Type B pancreatic cell (in vitro differentiated cells): ENCODE data around the gene DUSP12. TPM values are rescaled to one million over a fixed set of nuclear protein-coding genes. Genes with fewer than 3 reads are reported as not detected.

Experiments
- DNase-seq: peaks from one replicate; pipeline ENCODE4 v3.0.0; 2021; ENCODE audit warnings: mixed read lengths; ENCODE audit not compliant: unreplicated experiment; ENCODE audit errors: extremely low spot score
- H3K27ac Mint-ChIP-seq: 2 replicates; pipeline ENCODE4 v1.8.0; 2021; ENCODE audit warnings: mild to moderate bottlenecking, mixed read lengths
- H3K27me3 Mint-ChIP-seq: 2 replicates; pipeline ENCODE4 v1.8.0; 2021; ENCODE audit warnings: mixed read lengths
- H3K36me3 Mint-ChIP-seq: 2 replicates; pipeline ENCODE4 v1.8.0; 2021; ENCODE audit warnings: mixed read lengths
- H3K4me1 Mint-ChIP-seq: one replicate; pipeline ENCODE4 v1.8.0; 2021; ENCODE audit warnings: mixed read lengths; ENCODE audit not compliant: unreplicated experiment
- H3K4me3 Mint-ChIP-seq: 2 replicates; pipeline ENCODE4 v1.8.0; 2021; ENCODE audit warnings: mild to moderate bottlenecking, mixed read lengths
- H3K9me3 Mint-ChIP-seq: 2 replicates; pipeline ENCODE4 v1.8.0; 2021; ENCODE audit warnings: mixed read lengths
- total RNA-seq: library from RNA; stranded (reverse); gene quantifications from 2 replicates; pipeline ENCODE4 v1.2.1, GENCODE V29; 2021; ENCODE audit warnings: low replicate concordance
- TF ChIP-seq, protein P1 (sequence below): fragments of 200-600 bp; sonication (generic); conservative IDR thresholded peaks from 2 replicates; pipeline ENCODE4 v1.5.0; 2021; ENCODE audit warnings: antibody characterized with exemption, mild to moderate bottlenecking

Gene DUSP12
- total RNA-seq, 1 donor from 2014 or later: 34.0 TPM

DNA sequence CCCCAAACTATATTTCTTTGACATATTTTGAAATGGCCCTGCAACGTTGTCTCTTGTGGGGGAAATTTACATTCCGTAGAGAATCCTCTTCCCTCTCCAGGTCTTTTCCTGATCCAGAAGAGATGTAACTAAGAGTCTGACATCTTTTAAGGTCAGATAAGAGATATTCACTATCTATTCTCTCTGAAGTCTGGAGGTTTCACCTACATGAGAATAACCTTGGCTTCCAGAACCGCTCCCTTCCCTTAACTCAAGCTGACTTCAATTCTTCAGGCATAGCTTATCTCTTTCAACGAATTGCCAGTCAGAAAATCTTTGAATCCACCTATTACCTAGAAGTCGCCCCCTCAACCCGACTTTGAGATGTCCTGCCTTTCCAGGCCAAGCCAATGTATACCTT is 18.3 kb upstream of the DUSP12 start:
- peaks cover 4% of the 10 kb centered on the region for H3K9me3 Mint-ChIP-seq
- no peak overlapping the region for H3K27ac Mint-ChIP-seq
- peaks cover 47% of the 10 kb centered on the region for H3K27me3 Mint-ChIP-seq
- H3K4me1 Mint-ChIP-seq: peaks cover 6% of the 10 kb centered on the region
- H3K36me3 Mint-ChIP-seq: no peaks in the 10 kb centered on the region
- TF ChIP-seq, protein P1, sequence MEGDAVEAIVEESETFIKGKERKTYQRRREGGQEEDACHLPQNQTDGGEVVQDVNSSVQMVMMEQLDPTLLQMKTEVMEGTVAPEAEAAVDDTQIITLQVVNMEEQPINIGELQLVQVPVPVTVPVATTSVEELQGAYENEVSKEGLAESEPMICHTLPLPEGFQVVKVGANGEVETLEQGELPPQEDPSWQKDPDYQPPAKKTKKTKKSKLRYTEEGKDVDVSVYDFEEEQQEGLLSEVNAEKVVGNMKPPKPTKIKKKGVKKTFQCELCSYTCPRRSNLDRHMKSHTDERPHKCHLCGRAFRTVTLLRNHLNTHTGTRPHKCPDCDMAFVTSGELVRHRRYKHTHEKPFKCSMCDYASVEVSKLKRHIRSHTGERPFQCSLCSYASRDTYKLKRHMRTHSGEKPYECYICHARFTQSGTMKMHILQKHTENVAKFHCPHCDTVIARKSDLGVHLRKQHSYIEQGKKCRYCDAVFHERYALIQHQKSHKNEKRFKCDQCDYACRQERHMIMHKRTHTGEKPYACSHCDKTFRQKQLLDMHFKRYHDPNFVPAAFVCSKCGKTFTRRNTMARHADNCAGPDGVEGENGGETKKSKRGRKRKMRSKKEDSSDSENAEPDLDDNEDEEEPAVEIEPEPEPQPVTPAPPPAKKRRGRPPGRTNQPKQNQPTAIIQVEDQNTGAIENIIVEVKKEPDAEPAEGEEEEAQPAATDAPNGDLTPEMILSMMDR: no peak
- H3K4me3 Mint-ChIP-seq: peak overlapping the region; percentile 4
- DNase-seq: no peak

- TF ChIP-seq, protein P1: no peak
- no peak for DNase-seq
- Mint-ChIP-seq H3K36me3 (no peaks in the 10 kb centered on the region), H3K27me3 (peaks cover 50% of the 10 kb centered on the region), H3K9me3 (peaks cover 4% of the 10 kb centered on the region), H3K27ac (no peak overlapping the region), H3K4me1 (peaks cover 6% of the 10 kb centered on the region), H3K4me3 (no peak overlapping the region)
Measured at GRCh38 chr1:161731981-161732718, 17.4 kb upstream of the DUSP12 start.

- H3K4me3 Mint-ChIP-seq: peak overlapping the region; percentile 42
- peaks cover 58% of the 10 kb centered on the region for H3K27me3 Mint-ChIP-seq
- peaks cover 6% of the 10 kb centered on the region for H3K4me1 Mint-ChIP-seq
- peak overlapping the region; percentile 66 for H3K27ac Mint-ChIP-seq
- no peak for DNase-seq
- TF ChIP-seq, protein P1: no peak
- no peaks in the 10 kb centered on the region for H3K36me3 Mint-ChIP-seq
- H3K9me3 Mint-ChIP-seq: peaks cover 4% of the 10 kb centered on the region
Measured at GRCh38 chr1:161733526-161733925, 16.1 kb upstream of the DUSP12 start.

DNA sequence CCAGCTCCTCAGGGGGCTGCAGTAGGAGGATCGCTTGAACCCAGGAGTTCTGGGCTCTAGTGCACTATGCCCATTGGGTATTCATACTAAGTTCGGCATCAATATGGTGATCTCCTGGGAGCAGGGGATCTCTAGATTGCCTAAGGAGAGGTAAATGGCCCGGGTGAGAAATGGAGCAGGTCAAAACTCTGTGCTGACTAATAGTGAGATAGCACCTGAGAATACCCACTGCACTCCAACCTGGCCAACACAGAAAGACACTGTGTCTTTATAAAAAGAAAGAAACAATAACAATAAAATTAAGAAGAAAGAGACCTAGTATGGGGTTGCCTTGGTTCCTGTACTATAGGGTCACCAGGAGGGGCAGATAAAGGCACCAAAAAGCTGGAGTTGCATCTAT is 13.7 kb upstream of the DUSP12 start:
- Mint-ChIP-seq H3K36me3 (no peaks in the 10 kb centered on the region), H3K27ac (no peak overlapping the region)

GRCh38 chr1:161736335-161736969 is 13.1 kb upstream of the DUSP12 start:
- Mint-ChIP-seq H3K27ac (no peak overlapping the region), H3K4me3 (no peak overlapping the region), H3K27me3 (peaks cover 63% of the 10 kb centered on the region), H3K36me3 (no peaks in the 10 kb centered on the region), H3K4me1 (peaks cover 3% of the 10 kb centered on the region), H3K9me3 (no peaks in the 10 kb centered on the region)
- no peak for DNase-seq
- TF ChIP-seq, protein P1: no peak

More for the DNA sequence above, 13.7 kb upstream of the DUSP12 start:
- peaks cover 65% of the 10 kb centered on the region for H3K27me3 Mint-ChIP-seq
- no peaks in the 10 kb centered on the region for H3K9me3 Mint-ChIP-seq
- H3K4me1 Mint-ChIP-seq: no peaks in the 10 kb centered on the region
- no peak overlapping the region for H3K4me3 Mint-ChIP-seq
- no peak for DNase-seq
- TF ChIP-seq, protein P1: no peak
